T-helper 1 cell treated with Interleukin-12 subunit alpha and Interleukin-12 subunit beta and Interleukin-4 antibody, amounts not matched to agents 30 ng/mL and 1 ng/mL, for 36 hours (primary cell): ENCODE measurements around the gene LSP1. TPM values are rescaled to one million over a fixed set of nuclear protein-coding genes. Genes with fewer than 3 reads are reported as not detected.

Experiments
- intact Hi-C: fragments of 100-400 bp; cut with micrococcal nuclease; formaldehyde crosslinking; loops from one replicate; pipeline ENCODE4 v1.15.1; 2024
- total RNA-seq: library from RNA; stranded (reverse); gene quantifications from 2 replicates; pipeline ENCODE4 v1.2.3, GENCODE V29; 2022

Gene LSP1
- total RNA-seq, 1 donor from 2014 or later, result 418 TPM

GRCh38 chr11:1847006-1847735, 5.7 kb upstream of the LSP1 start:
- intact Hi-C loops, result no loop called here

GRCh38 chr11:1847926-1848639, 4.8 kb upstream of the LSP1 start:
- intact Hi-C loops, result no loop called here

- intact Hi-C loops, result no loop called here
Observed at GRCh38 chr11:1848640-1849430, 4.0 kb upstream of the LSP1 start.

- intact Hi-C loops, result loop anchor here (1.0 to 5.0 kb wide), 7 partner anchors 38 to 1644 kb away; partner anchors contain the start of genes BET1L, RIC8A and TNNT3
Observed at GRCh38 chr11:1851468-1852180, 1.3 kb upstream of the LSP1 start.

GRCh38 chr11:1852271-1852876, 510 bp upstream of the LSP1 start:
- intact Hi-C loops, result loop anchor here (1.0 to 5.0 kb wide), 7 partner anchors 37 to 1645 kb away; partner anchors contain the start of genes BET1L, RIC8A and TNNT3

- intact Hi-C loops, result loop anchor here (1.0 to 5.0 kb wide), 10 partner anchors 16 to 1646 kb away; partner anchors contain the start of genes BET1L, RIC8A, TNNT3 and TSSC4
Observed at GRCh38 chr11:1853376-1854131, 670 bp downstream of the LSP1 start.

GRCh38 chr11:1854132-1854948, 1.5 kb downstream of the LSP1 start:
- intact Hi-C loops, result loop anchor here (5.0 kb wide), 5 partner anchors 63 to 1647 kb away; partner anchors contain the start of genes BET1L, RIC8A and TNNT3

GRCh38 chr11:1854949-1855885, 2.3 kb downstream of the LSP1 start:
- intact Hi-C loops, result loop anchor here (5.0 kb wide), 5 partner anchors 62 to 1648 kb away; partner anchors contain the start of genes BET1L, RIC8A and TNNT3

GRCh38 chr11:1855886-1856265, 3.0 kb downstream of the LSP1 start:
- intact Hi-C loops, result no loop called here

GRCh38 chr11:1856306-1857005, 3.6 kb downstream of the LSP1 start:
- intact Hi-C loops, result no loop called here

- intact Hi-C loops, result no loop called here
Observed at GRCh38 chr11:1857064-1857463, 4.2 kb downstream of the LSP1 start.

GRCh38 chr11:1858154-1858553, 5.3 kb downstream of the LSP1 start:
- intact Hi-C loops, result no loop called here

GRCh38 chr11:1858576-1858975, 5.7 kb downstream of the LSP1 start:
- intact Hi-C loops, result no loop called here

GRCh38 chr11:1859004-1859403, 6.1 kb downstream of the LSP1 start:
- intact Hi-C loops, result no loop called here

GRCh38 chr11:1860108-1860507, 7.2 kb downstream of the LSP1 start:
- intact Hi-C loops, result no loop called here

GRCh38 chr11:1861435-1862411, 8.8 kb downstream of the LSP1 start:
- intact Hi-C loops, result no loop called here
